ENCODE results near the gene ABCB9.

ABCB9 gene

GRCh38 chr12:122976648-122976975 lies 10.3 kb upstream of the ABCB9 start:
- no peak for TF ChIP-seq CTCF (IDR thresholded peaks at IDR 0.05)
- H3K4me3 ChIP-seq, result peak overlapping the region; percentile 87
- no peak for DNase-seq (ENCODE audit: low spot score)
- H3K27ac ChIP-seq, result no peak overlapping the region

- no peak for DNase-seq (ENCODE audit: low spot score)
- Histone ChIP-seq H3K27ac (peak overlapping the region; percentile 96 to 98), H3K4me3 (peak overlapping the region; percentile 87)
- TF ChIP-seq CTCF (IDR thresholded peaks at IDR 0.05), result no peak
Measured at GRCh38 chr12:122975790-122976647, 9.8 kb upstream of the ABCB9 start.

- Histone ChIP-seq H3K27ac (peak within 1 kb of the TSS; percentile 96 to 98), H3K4me3 (peak within 1 kb of the TSS; percentile 87)
- no peak for TF ChIP-seq CTCF (IDR thresholded peaks at IDR 0.05)
- peak; percentile 93 for DNase-seq (ENCODE audit: low spot score)
Measured at GRCh38 chr12:122974892-122975789, 8.9 kb upstream of the ABCB9 start, which contains the start of gene OGFOD2. OGFOD2 (plus strand) TSS chr12:122975244; CDS start chr12:122975252, 8 bp downstream.

- no peak for TF ChIP-seq CTCF (IDR thresholded peaks at IDR 0.05)
- DNase-seq (ENCODE audit: low spot score), result peak; percentile 99
- Histone ChIP-seq H3K27ac (peak overlapping the region; percentile 96 to 98), H3K4me3 (peak overlapping the region; percentile 87)
Measured at GRCh38 chr12:122974274-122974891, 8.1 kb upstream of the ABCB9 start.

GRCh38 chr12:122969676-122970075 lies 3.4 kb upstream of the ABCB9 start:
- no peak for TF ChIP-seq CTCF (IDR thresholded peaks at IDR 0.05)
- H3K4me3 ChIP-seq, result no peak overlapping the region
- H3K27ac ChIP-seq, result no peak overlapping the region
- no peak for DNase-seq (ENCODE audit: low spot score)

- no peak for DNase-seq (ENCODE audit: low spot score)
- Histone ChIP-seq H3K4me3 (no peak overlapping the region), H3K27ac (no peak overlapping the region)
- TF ChIP-seq CTCF (IDR thresholded peaks at IDR 0.05), result no peak
Measured at GRCh38 chr12:122968104-122968503, 1.8 kb upstream of the ABCB9 start.

Measured in coronary artery (tissue), 2 donors.